ENCODE measurements around the gene KRTAP12-1.

- TF ChIP-seq CTCF (conservative IDR thresholded peaks at IDR 0.05) (no peak), EZH2 (IDR thresholded peaks at IDR 0.05; ENCODE audit: low read depth) (no peak)
Measured at GRCh38 chr21:44712203-44713028, 30.5 kb upstream of the KRTAP12-1 start.
